GM18870 (cell line): ENCODE data around the gene EPHA6.
A peak's percentile ranks its signal among the peaks of the same experiment; 100 is the strongest.
"Not testable (repeated sequence)": the region's sequence is repeated elsewhere in the genome, so short reads cannot be mapped to it uniquely, and the experiment has no call there.

Experiments
- ATAC-seq: cut with Tn5 transposase; IDR thresholded peaks from one replicate; pipeline ENCODE4 v1.9.1; 2021; ENCODE audit warnings: moderate library complexity; ENCODE audit not compliant: unreplicated experiment

EPHA6 gene

GRCh38 chr3:97575742-97576141 is 761.3 kb downstream of the EPHA6 start:
- no peak for ATAC-seq

DNA sequence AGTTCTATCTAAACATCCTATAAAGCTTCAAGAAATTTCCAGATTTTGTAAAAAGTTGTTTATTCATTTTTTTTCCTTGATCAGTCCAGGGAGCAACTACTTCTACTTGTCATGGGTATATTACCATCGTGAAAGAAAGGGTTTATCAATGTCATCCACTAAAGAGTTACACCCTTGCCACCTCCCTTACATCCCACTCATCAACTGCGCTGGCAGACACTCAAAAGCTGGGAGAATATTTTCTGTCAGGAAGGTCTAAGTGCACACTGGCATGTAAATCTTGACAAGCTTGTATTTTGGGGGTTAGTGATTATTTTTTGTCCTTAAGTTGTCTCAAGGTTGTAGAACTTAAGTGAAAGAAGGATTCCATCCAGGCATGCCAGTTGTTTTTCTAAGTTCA is 761.8 kb downstream of the EPHA6 start:
- no peak for ATAC-seq

DNA sequence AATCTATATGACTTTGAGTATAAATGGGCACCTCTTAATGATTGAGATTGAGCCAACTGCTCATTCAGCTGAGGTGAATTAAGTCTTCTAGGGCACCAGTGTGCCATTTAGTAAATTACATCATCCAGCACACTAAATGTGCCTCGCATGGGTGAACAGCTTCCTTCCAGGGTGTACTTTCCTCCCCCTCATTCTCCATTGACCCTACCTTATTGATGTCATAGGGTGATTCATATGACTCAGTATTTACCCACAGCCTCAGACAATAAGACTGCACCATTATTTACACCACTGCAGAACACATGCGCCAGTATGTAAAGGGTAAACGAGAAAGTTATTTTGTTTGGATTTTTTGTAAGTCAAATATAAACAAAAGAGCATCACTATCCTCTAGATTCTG is 765.0 kb downstream of the EPHA6 start:
- peak; percentile 69 for ATAC-seq

- no peak for ATAC-seq
Observed at GRCh38 chr3:97610626-97611025, 796.2 kb downstream of the EPHA6 start.

DNA sequence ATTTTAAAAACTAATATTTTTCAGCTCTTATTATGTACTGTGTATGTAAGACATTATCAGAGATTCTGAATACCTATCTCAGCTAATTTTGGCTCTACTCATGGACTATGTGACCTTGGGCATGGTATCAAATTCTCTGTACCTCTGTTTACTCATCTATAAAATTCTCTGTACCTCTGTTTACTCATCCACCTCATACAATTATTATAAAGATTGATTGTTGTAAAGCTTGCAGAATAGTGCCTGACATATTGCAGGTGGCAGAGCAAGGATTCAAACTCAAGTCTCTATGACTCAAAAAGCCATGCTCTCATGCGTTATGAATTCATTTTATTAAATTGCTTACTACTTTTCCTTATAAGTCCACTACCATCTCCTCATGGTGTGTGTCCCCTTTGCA is 798.2 kb downstream of the EPHA6 start:
- no peak for ATAC-seq

GRCh38 chr3:97613139-97613538 is 798.7 kb downstream of the EPHA6 start:
- ATAC-seq = no peak

GRCh38 chr3:97620514-97620913 is 806.1 kb downstream of the EPHA6 start:
- not testable (repeated sequence) for ATAC-seq

DNA sequence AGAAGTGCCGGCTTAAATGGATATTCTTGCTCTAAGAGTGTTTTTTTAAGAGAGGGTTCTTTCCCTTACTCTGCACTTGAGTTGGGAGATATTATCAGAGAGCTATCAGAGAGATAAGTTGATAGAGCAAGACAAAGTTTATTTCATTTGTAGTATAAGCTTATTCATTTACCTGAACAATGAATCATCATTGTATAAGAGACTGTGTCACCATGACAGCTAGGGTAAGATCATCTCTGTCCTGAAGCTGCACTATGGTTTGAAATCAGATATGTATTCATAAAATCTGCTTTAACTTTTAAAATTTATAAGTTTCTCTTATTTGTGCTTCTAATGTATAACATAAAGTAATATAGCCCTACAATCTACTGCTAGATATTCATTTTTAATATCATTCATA is 822.1 kb downstream of the EPHA6 start:
- no peak for ATAC-seq

DNA sequence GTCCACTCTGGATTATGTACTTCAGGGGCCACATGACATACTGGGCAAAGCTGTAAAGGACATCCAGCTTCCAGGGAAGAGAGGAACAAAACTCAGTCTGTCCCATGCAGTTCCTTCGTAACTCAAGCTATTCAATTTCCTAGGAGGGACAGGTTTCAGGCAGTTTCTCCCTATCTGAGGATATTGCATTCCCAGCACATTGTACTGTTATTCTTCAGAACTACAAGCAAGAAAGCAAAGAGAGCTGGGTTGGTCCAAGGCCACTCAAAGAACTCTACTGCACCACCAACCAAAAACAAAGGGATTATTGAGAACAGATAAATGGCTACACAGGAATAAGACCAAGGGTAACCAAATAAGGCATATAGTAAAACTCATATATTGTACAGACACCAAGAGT is 832.5 kb downstream of the EPHA6 start:
- no peak for ATAC-seq

GRCh38 chr3:97647441-97647982 is 833.1 kb downstream of the EPHA6 start:
- ATAC-seq = no peak

DNA sequence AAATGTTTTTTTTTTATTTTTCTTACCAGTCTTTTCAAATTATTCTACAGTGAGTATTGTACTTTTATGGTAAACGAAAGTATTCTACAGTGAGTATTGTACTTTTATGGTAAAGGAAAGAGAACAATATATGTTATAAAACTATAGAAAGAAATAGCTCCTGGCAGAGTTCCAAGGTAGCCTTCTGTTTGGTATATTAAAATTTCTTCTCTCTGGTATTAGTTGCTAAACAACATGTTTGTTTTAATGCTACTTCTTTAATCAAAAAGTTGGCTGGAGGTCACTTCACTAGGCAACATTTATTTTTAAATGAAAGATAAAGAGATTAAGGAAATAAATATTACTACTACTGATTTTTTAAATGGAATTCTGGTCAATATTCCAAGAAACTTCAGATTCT is 841.6 kb downstream of the EPHA6 start:
- no peak for ATAC-seq

DNA sequence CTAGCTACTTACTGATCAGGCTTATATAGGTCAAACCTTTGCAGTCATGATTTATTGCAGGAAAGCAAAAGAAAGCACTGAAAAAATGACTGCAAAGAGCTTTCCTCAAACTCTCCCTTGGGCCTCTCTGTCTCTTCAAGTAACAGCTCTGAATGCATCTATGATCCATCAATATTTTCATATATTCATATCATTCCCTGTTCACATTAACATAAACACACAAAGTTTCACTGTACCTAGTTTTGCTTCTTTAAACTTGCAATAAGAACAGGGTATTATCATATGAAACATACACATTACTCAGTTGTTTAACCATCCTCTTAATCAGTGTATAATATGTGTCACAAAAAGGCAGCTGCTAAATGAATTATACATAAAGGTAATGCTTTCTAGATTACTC is 842.2 kb downstream of the EPHA6 start:
- ATAC-seq = no peak

GRCh38 chr3:97658668-97659285 is 844.4 kb downstream of the EPHA6 start:
- peak; percentile 47 for ATAC-seq

GRCh38 chr3:97662264-97662663 is 847.9 kb downstream of the EPHA6 start:
- no peak for ATAC-seq

- no peak for ATAC-seq
Observed at GRCh38 chr3:97662762-97663161, 848.4 kb downstream of the EPHA6 start.

DNA sequence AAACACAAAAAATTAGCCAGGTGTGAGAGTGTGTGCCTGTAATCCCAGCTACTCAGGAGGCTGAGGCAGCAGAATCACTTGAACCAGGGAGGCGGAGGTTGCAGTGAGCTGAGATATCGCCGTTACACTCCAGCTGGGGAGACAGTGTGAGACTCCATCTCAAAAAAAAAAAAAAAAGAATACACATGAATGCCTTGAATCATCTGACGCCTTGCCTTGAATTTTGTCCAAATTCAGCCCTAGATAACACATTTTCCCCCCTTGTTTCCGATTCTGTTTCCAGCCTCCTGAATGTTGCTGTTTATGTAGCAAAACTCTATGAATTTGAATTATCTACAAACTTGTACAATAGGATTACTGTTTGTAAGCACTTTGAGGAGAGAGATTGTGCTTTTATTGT is 851.5 kb downstream of the EPHA6 start:
- ATAC-seq = no peak

DNA sequence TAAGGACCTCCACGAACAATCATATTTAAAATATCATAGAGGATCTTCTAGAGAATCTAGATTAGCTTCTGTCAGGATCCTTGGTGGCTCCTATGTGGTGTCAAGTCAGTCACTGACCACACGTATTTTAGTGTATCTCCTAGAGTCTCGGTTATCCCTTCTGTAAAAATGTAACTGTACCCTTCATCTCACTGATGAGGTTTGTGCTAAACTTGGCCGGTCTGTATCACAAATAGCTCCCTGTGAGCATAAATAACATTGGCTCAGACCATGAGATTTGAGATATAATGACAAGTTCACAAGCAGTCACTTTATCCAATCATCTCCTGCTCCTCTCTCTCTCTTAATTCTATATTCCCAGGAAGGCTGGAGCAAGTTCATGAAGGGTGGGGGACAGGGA is 856.6 kb downstream of the EPHA6 start:
- no peak for ATAC-seq

DNA sequence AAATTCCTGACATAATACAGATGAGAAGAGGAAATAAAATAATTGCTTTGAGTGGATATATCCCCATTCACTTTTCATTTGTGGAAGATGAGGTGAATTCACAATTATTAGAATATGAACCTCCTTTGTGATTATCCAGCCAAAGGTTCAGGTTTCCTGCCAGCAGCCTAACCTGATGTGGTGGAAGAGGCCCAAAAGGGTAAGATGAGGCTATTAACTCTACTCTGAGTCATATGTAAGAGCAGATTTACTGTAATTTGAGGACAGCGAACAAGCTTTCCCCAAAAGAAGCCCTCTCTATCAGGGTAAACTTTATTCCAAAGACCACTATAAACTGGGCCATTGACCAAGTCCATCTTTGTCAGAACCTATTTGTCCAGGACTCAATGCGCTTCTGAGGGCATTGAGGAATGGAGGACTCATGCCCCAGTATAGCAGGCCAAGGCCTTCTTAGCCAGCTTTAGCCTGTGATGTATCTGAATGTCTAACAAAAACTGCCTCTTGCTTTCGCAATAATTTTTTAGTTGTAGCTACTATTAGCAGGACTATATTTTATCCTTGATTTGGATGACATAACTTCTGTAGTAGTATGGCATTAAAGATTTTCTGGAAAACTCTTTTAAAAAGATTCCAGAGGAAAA is 859.1 kb downstream of the EPHA6 start:
- ATAC-seq = no peak

- no peak for ATAC-seq
Observed at GRCh38 chr3:97674461-97674860, 860.1 kb downstream of the EPHA6 start.

DNA sequence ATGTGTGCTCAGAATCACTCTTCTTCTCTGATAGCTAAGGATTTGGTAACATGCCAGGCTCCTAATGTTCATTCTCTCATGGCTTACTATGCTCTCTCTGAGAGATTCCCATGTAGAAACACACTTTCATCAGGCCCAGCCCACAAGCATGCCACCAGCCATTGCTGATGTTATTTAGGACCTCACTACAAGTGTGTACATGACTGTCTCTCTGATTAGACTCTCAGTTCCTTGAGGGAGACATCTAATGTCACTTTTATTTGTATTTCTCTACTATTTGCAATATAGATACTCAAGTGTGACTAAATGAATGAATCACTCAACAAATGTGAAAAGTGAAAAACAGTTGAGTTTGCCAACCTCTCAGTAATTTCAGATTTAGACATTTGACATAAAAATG is 865.8 kb downstream of the EPHA6 start:
- ATAC-seq = no peak

DNA sequence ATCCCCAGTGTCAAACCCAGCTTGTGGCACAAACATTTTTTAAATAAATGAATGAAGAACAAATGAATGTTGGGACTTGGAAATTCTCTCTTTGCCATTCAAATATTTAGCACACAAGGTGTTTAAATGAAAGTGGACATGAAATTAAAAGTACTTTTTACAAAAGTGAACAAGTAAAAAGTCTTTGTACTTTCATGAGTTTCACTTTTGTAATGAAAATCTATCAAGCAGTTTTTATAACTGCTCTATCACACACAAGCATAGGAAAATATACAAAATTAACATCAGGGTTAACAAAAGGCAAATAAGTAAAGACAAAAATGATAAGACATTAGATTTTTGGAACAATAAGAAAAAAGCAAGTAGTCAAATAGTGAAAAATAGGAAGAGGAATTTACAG is 866.3 kb downstream of the EPHA6 start:
- ATAC-seq = no peak

DNA sequence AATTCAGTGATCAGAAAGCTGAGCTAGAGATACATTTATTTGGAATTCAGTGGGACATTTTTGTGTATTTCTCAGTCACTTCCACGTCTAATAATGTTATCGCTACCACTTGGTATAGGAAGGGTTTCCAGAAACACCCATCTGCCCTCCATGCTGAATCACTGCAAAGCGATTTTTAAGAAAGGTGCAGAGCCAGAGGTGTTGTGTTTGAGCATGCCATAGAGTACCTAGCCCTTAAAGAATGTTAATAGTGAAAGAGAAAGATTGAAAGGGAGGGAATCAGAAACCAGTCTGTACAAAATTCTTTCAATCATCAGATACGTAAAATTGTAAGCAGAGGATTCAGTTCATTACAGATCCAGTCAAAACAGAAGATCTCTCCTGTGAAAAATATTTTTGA is 870.1 kb downstream of the EPHA6 start:
- no peak for ATAC-seq

DNA sequence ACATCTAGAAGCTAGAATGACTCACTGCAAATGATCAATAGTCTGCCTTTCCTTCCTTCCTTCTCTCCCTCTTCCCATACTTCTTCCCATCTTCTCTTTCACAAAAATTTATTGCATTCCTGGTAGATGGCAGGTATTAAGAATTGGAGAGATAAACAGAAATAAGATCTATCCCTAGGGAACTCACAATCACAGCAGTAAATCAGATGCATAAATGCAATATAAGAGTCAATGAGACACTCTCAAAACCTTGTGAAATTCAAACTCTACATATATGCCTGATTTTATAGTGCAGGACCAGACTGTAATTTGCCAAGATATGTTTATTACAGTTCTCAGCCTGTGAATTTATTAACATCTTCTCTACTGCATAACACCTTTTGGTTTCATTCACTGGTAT is 871.9 kb downstream of the EPHA6 start:
- no peak for ATAC-seq
